Mammary epithelial cell (primary cell): ENCODE data around the gene SMIM45.

Experiments used
- EZH2 ChIP-seq: IDR thresholded peaks from 2 replicates; pipeline ENCODE4 v1.6.1; 2012; ENCODE audit warnings: low read length, inconsistent platforms, borderline replicate concordance
- TF ChIP-seq, protein P1 (sequence below), 2 donors: IDR thresholded peaks in 1 of 2; conservative IDR thresholded peaks in 1 of 2; 2 replicates each; pipeline ENCODE4 v1.5.1; 2011 to 2012; ENCODE audit warnings: inconsistent platforms in 2 of 2, low read length in 2 of 2, mild to moderate bottlenecking in 2 of 2, control low read depth in 1 of 2, low read depth in 1 of 2; ENCODE audit not compliant: insufficient read depth in 1 of 2; ENCODE audit errors: extremely low read depth in 1 of 2

- TF ChIP-seq, protein P1, sequence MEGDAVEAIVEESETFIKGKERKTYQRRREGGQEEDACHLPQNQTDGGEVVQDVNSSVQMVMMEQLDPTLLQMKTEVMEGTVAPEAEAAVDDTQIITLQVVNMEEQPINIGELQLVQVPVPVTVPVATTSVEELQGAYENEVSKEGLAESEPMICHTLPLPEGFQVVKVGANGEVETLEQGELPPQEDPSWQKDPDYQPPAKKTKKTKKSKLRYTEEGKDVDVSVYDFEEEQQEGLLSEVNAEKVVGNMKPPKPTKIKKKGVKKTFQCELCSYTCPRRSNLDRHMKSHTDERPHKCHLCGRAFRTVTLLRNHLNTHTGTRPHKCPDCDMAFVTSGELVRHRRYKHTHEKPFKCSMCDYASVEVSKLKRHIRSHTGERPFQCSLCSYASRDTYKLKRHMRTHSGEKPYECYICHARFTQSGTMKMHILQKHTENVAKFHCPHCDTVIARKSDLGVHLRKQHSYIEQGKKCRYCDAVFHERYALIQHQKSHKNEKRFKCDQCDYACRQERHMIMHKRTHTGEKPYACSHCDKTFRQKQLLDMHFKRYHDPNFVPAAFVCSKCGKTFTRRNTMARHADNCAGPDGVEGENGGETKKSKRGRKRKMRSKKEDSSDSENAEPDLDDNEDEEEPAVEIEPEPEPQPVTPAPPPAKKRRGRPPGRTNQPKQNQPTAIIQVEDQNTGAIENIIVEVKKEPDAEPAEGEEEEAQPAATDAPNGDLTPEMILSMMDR (conservative IDR thresholded peaks at IDR 0.05 in 1 of 2, IDR thresholded peaks at IDR 0.05 in 1 of 2; ENCODE audit: extremely low read depth in 1 of 2, insufficient read depth in 1 of 2, low read depth in 1 of 2, low read length in 2 of 2) = no peak
- TF ChIP-seq EZH2 = peak; percentile 34
Measured at GRCh38 chr22:41976961-41977566, 25.1 kb downstream of the SMIM45 start.
